Endothelial cell (in vitro differentiated cells): ENCODE data around the gene DNAJC13. TPM values are rescaled to one million over a fixed set of nuclear protein-coding genes. Genes with fewer than 3 reads are reported as not detected.

ENCODE experiments used
- DNase-seq: peaks from one replicate; pipeline ENCODE4 v3.0.0; 2021; ENCODE audit warnings: low spot score
- H3K27ac Mint-ChIP-seq: one replicate; pipeline ENCODE4 v1.8.0; 2021; ENCODE audit warnings: mixed read lengths, inconsistent platforms; ENCODE audit not compliant: unreplicated experiment
- H3K27me3 Mint-ChIP-seq: one replicate; pipeline ENCODE4 v1.8.0; 2021; ENCODE audit warnings: mild to moderate bottlenecking, moderate library complexity, mixed read lengths, inconsistent platforms; ENCODE audit not compliant: unreplicated experiment
- H3K36me3 Mint-ChIP-seq: one replicate; pipeline ENCODE4 v1.8.0; 2021; ENCODE audit warnings: mild to moderate bottlenecking, low read depth, mixed read lengths, inconsistent platforms; ENCODE audit not compliant: unreplicated experiment
- H3K4me1 Mint-ChIP-seq: one replicate; pipeline ENCODE4 v1.8.0; 2021; ENCODE audit warnings: mild to moderate bottlenecking, mixed read lengths, inconsistent platforms; ENCODE audit not compliant: unreplicated experiment
- H3K4me3 Mint-ChIP-seq: one replicate; pipeline ENCODE4 v1.8.0; 2021; ENCODE audit warnings: mild to moderate bottlenecking, mixed read lengths, inconsistent platforms; ENCODE audit not compliant: unreplicated experiment
- H3K9me3 Mint-ChIP-seq: one replicate; pipeline ENCODE4 v1.8.0; 2021; ENCODE audit warnings: mixed read lengths, inconsistent platforms; ENCODE audit not compliant: unreplicated experiment
- CTCF ChIP-seq: fragments of 200-600 bp; sonication (generic); IDR thresholded peaks from one replicate; pipeline ENCODE4 v1.5.0; 2021; ENCODE audit warnings: antibody characterized with exemption; ENCODE audit not compliant: unreplicated experiment
- total RNA-seq: library from RNA; stranded (reverse); fragmentation: NEBNext Ultra II Directional; extraction: Animal tissue kit (Norgen Biotek cat#: 25700); gene quantifications from one replicate; pipeline ENCODE4 v1.2.1, GENCODE V29; 2021; ENCODE audit not compliant: unreplicated experiment

The DNAJC13 gene
- total RNA-seq, 1 donor from 2014 or later = 50.4 TPM

- DNase-seq = no peak
- Mint-ChIP-seq H3K4me1 (peaks cover 18% of the 10 kb centered on the region), H3K9me3 (no peaks in the 10 kb centered on the region), H3K27me3 (peaks cover 6% of the 10 kb centered on the region), H3K27ac (no peak overlapping the region), H3K4me3 (no peak overlapping the region), H3K36me3 (peaks cover 21% of the 10 kb centered on the region)
- TF ChIP-seq CTCF = no peak
Observed at GRCh38 chr3:132538072-132538471, 120.8 kb downstream of the DNAJC13 start.

GRCh38 chr3:132539681-132540080, 122.4 kb downstream of the DNAJC13 start:
- TF ChIP-seq CTCF = no peak
- no peaks in the 10 kb centered on the region for H3K9me3 Mint-ChIP-seq

DNA sequence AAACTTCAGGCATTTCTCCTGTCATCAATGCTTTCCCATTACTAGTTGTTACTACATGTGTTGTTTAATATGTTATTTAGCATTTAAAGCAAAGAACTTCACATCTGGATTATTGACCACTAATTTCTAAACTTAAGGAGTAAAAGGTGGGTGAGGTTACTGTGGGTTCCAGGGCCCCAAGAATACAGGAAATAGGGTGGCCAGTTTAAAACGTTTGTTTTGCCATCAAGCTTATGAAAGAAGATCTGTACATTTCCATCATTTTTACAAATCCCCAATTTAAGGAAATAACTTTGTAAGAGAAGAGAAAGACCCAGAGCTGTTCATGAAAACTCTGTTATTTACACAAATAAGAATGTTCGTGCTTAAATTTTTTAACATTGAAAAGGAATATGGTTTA, 125.3 kb downstream of the DNAJC13 start:
- peaks cover 16% of the 10 kb centered on the region for H3K36me3 Mint-ChIP-seq
- TF ChIP-seq CTCF = no peak
- no peaks in the 10 kb centered on the region for H3K9me3 Mint-ChIP-seq
- DNase-seq = no peak
- H3K27me3 Mint-ChIP-seq = peaks cover 1% of the 10 kb centered on the region
- peaks cover 26% of the 10 kb centered on the region for H3K4me1 Mint-ChIP-seq
- no peak overlapping the region for H3K27ac Mint-ChIP-seq
- H3K4me3 Mint-ChIP-seq = no peak overlapping the region

More at GRCh38 chr3:132539681-132540080, 122.4 kb downstream of the DNAJC13 start:
- no peak for DNase-seq
- Mint-ChIP-seq H3K4me1 (peaks cover 34% of the 10 kb centered on the region), H3K27me3 (peaks cover 8% of the 10 kb centered on the region), H3K4me3 (no peak overlapping the region), H3K27ac (no peak overlapping the region), H3K36me3 (peaks cover 16% of the 10 kb centered on the region)

GRCh38 chr3:132543011-132543739, 125.9 kb downstream of the DNAJC13 start:
- H3K4me1 Mint-ChIP-seq = peaks cover 26% of the 10 kb centered on the region
- TF ChIP-seq CTCF = no peak
- peaks cover 16% of the 10 kb centered on the region for H3K36me3 Mint-ChIP-seq
- no peak for DNase-seq
- no peaks in the 10 kb centered on the region for H3K9me3 Mint-ChIP-seq
- H3K27ac Mint-ChIP-seq = peak overlapping the region; percentile 16
- peaks cover 1% of the 10 kb centered on the region for H3K27me3 Mint-ChIP-seq
- no peak overlapping the region for H3K4me3 Mint-ChIP-seq

GRCh38 chr3:132544130-132544529, 126.8 kb downstream of the DNAJC13 start:
- H3K27me3 Mint-ChIP-seq = peaks cover 1% of the 10 kb centered on the region
- TF ChIP-seq CTCF = no peak
- H3K4me3 Mint-ChIP-seq = no peak overlapping the region
- H3K36me3 Mint-ChIP-seq = peaks cover 13% of the 10 kb centered on the region
- H3K4me1 Mint-ChIP-seq = peaks cover 26% of the 10 kb centered on the region
- H3K27ac Mint-ChIP-seq = no peak overlapping the region
- DNase-seq = no peak
- H3K9me3 Mint-ChIP-seq = no peaks in the 10 kb centered on the region
